ENCODE data around the gene MYRIP. TPM values are rescaled to one million over a fixed set of nuclear protein-coding genes. Genes with fewer than 3 reads are reported as not detected.

MYRIP gene
- total and polyA plus RNA-seq, 2 of the 4 experiments (the other 2 are of a cell fraction): not detected

GRCh38 chr3:40120067-40120692, 310.8 kb downstream of the MYRIP start:
- in situ Hi-C loops (cut with MboI; ENCODE audit: low sequenced_read_pairs): no loop called here
- no peak overlapping the region for H3K14ac ChIP-seq (replicated peaks; ENCODE audit: low read depth, low read length)
- H3K18ac ChIP-seq (ENCODE audit: low read depth, low read length): no peak overlapping the region
- no peak overlapping the region for H4K8ac ChIP-seq (ENCODE audit: low read depth in 2 of 2, low read length in 2 of 2)
- no peak overlapping the region for H3K56ac ChIP-seq (ENCODE audit: extremely low read depth, insufficient read depth, low read length)
- no peak overlapping the region for H4K91ac ChIP-seq (ENCODE audit: insufficient read depth, low read depth, low read length)
- H3K27me3 ChIP-seq (ENCODE audit: control insufficient read depth, insufficient read depth, low read length): no peaks in the 10 kb centered on the region
- no CpG with 5 or more reads among the region's 3 CpGs for WGBS, 2 experiments (ENCODE audit: extremely low coverage in 2 of 2, insufficient read length in 1 of 2)
- H3K23ac ChIP-seq (ENCODE audit: low read depth, low read length): no peak overlapping the region
- no peak overlapping the region for H3K4ac ChIP-seq (ENCODE audit: low read depth, low read length)
- no TSS peak for BruUV-seq (replicated peaks)
- CTCF ChIA-PET: no interaction called here
- H3K27ac ChIP-seq (ENCODE audit: insufficient read depth, low read length): no peak overlapping the region
- H4K20me1 ChIP-seq (ENCODE audit: insufficient read depth, low read length): no peaks in the 10 kb centered on the region
- no peaks in the 10 kb centered on the region for H3K9me1 ChIP-seq (ENCODE audit: insufficient read depth, low read length)
- POLR2A ChIA-PET (ENCODE audit: unreplicated experiment): no interaction called here
- no peak overlapping the region for H3K4me2 ChIP-seq (ENCODE audit: low read depth, low read length)
- no peaks in the 10 kb centered on the region for H3K79me1 ChIP-seq (ENCODE audit: low read depth in 1 of 2, low read length in 2 of 2)
- H4K5ac ChIP-seq (ENCODE audit: low read depth, low read length): no peak overlapping the region
- H3K36me3 ChIP-seq (ENCODE audit: control insufficient read depth, insufficient read depth, low read length): no peaks in the 10 kb centered on the region
- H2AK5ac ChIP-seq (ENCODE audit: low read depth, low read length): no peak overlapping the region
- no peak overlapping the region for H2BK5ac ChIP-seq (ENCODE audit: low read depth, low read length, poor library complexity, severe bottlenecking)
- TF ChIP-seq CTCF (conservative IDR thresholded peaks at IDR 0.05; ENCODE audit: low read depth, low read length) (no peak), MAFK (IDR thresholded peaks at IDR 0.05; ENCODE audit: low read depth, low read length) (no peak), BHLHE40 (IDR thresholded peaks at IDR 0.05; ENCODE audit: low read depth, low read length) (no peak), SMC3 (IDR thresholded peaks at IDR 0.05; ENCODE audit: low read depth, low read length) (no peak), RCOR1 (IDR thresholded peaks at IDR 0.05; ENCODE audit: insufficient replicate concordance, low read length) (no peak), POLR2A (IDR thresholded peaks at IDR 0.05; ENCODE audit: low read depth, low read length) (no peak), MXI1 (IDR thresholded peaks at IDR 0.05; ENCODE audit: borderline replicate concordance, low read depth, low read length) (no peak), CHD1 (IDR thresholded peaks at IDR 0.05; ENCODE audit: low read depth, low read length) (no peak), RAD21 (IDR thresholded peaks at IDR 0.05; ENCODE audit: low read length) (no peak), NFE2L2 (IDR thresholded peaks at IDR 0.05; ENCODE audit: low read depth, low read length) (no peak), ELK1 (IDR thresholded peaks at IDR 0.05; ENCODE audit: borderline replicate concordance, low read depth, low read length) (no peak), USF2 (IDR thresholded peaks at IDR 0.05; ENCODE audit: low read depth, low read length) (no peak), FOS (IDR thresholded peaks at IDR 0.05; ENCODE audit: low read depth, low read length) (no peak), CEBPB (IDR thresholded peaks at IDR 0.05; ENCODE audit: low read depth, low read length) (no peak), MAZ (IDR thresholded peaks at IDR 0.05; ENCODE audit: borderline replicate concordance, low read depth, low read length) (no peak)
- no peak overlapping the region for H2AK9ac ChIP-seq (replicated peaks; ENCODE audit: low read depth, low read length, poor library complexity)
- no peak overlapping the region for H3K9ac ChIP-seq (ENCODE audit: low read depth, low read length)
- intact Hi-C loops (cut with micrococcal nuclease): no loop called here
- no peak overlapping the region for H2AFZ ChIP-seq (replicated peaks; ENCODE audit: low read length, poor library complexity)
- DNase-seq: no peak
- ATAC-seq (ENCODE audit: low read depth): no peak
- no peak overlapping the region for H2BK15ac ChIP-seq (ENCODE audit: low read depth, low read length)
- no peaks in the 10 kb centered on the region for H3K4me1 ChIP-seq (ENCODE audit: control insufficient read depth, insufficient read depth, low read length)
- no peak overlapping the region for H2BK120ac ChIP-seq (ENCODE audit: low read depth, low read length)
- H2BK20ac ChIP-seq (ENCODE audit: low read depth, low read length): no peak overlapping the region
- no peak overlapping the region for H3K4me3 ChIP-seq (ENCODE audit: insufficient read depth, low read depth, low read length)
- H3K9me3 ChIP-seq (ENCODE audit: control insufficient read depth, insufficient read depth, low read length): peaks cover 25% of the 10 kb centered on the region
- dilution Hi-C loops (cut with HindIII; ENCODE audit: low sequenced_read_pairs, unreplicated experiment): no loop called here
